K562 (cell line): Measurements from ENCODE around the gene ABCB6. TPM values are rescaled to one million over a fixed set of nuclear protein-coding genes. Genes with fewer than 3 reads are reported as not detected.

Experiments
- DIDO1 ChIP-seq: fragments of 450-650 bp; IDR thresholded peaks from 2 replicates; pipeline ENCODE4 v1.6.1; 2016; ENCODE audit warnings: low read depth, missing biosample characterization, missing genetic modification characterization
- EP400 ChIP-seq: fragments of 450-650 bp; IDR thresholded peaks from 2 replicates; pipeline ENCODE4 v1.6.1; 2017; ENCODE audit warnings: antibody characterized with exemption, mild to moderate bottlenecking, moderate library complexity
- ETV5 ChIP-seq: sonication (generic); formaldehyde crosslinking; IDR thresholded peaks from 2 replicates; pipeline ENCODE4 v1.4.0; 2020; ENCODE audit warnings: low read depth, mild to moderate bottlenecking, missing genetic modification reagents
- FOXO4 ChIP-seq: fragments of 450-650 bp; formaldehyde crosslinking; IDR thresholded peaks from 2 replicates; pipeline ENCODE4 v1.4.0; 2020; ENCODE audit warnings: mild to moderate bottlenecking, moderate library complexity
- IFI16 ChIP-seq: fragments of 250-450 bp; sonication (Bioruptor Pico); IDR thresholded peaks from 2 replicates; pipeline ENCODE4 v2.1.2; 2022; ENCODE audit warnings: mild to moderate bottlenecking, inconsistent platforms
- NFATC3 ChIP-seq: fragments of 450-650 bp; IDR thresholded peaks from 2 replicates; pipeline ENCODE4 v1.6.1; 2017; ENCODE audit warnings: mild to moderate bottlenecking
- PATZ1 ChIP-seq: fragments of 250-450 bp; sonication (Bioruptor Pico); IDR thresholded peaks from 2 replicates; pipeline ENCODE4 v1.5.0; 2020; ENCODE audit warnings: mild to moderate bottlenecking, borderline replicate concordance
- PCBP1 ChIP-seq: fragments of 200-400 bp; formaldehyde crosslinking; IDR thresholded peaks from 2 replicates; pipeline ENCODE4 v1.6.1; 2018; ENCODE audit warnings: mild to moderate bottlenecking, low read depth, low read length; ENCODE audit not compliant: poor library complexity, severe bottlenecking
- ZC3H11A ChIP-seq: IDR thresholded peaks from 2 replicates; pipeline ENCODE4 v1.6.1; 2012; ENCODE audit warnings: low read depth, low read length, improper control_type of control experiment
- polyA plus RNA-seq, 8 experiments: library from polyadenylated mRNA; depleted of rRNA in 4 of 8; stranded (reverse) in 5 of 8; unstranded in 3 of 8; fragments of >200 nt; fragmentation: Nextera tagmentation in 2 of 8; fragmentation: Illumina TruSeq in 1 of 8; extraction: Ambion mirVana in 2 of 8; extraction: Trizol in 1 of 8; gene quantifications; 2 replicates each; pipeline versions ENCODE4 v1.2.1 to v1.2.3, GENCODE V29; 2011 to 2014; ENCODE audit warnings: inconsistent platforms in 1 of 8, missing spikeins in 1 of 8
- total RNA-seq, 7 experiments: library from RNA; depleted of rRNA in 6 of 7; stranded (reverse); fragments of >200 nt in 6 of 7; fragmentation: Illumina TruSeq in 2 of 7; extraction: Trizol in 2 of 7; gene quantifications; 2 replicates each; pipeline versions ENCODE4 v1.2.1 to v1.2.3, GENCODE V29; 2011 to 2021; ENCODE audit warnings: low replicate concordance in 1 of 7

Gene ABCB6
- total and polyA plus RNA-seq, 9 of the 15 experiments (the other 6 are each of a cell fraction or from before 2014, with no cell fraction given): 3.7 to 29.8 (median 16.8) TPM

DNA sequence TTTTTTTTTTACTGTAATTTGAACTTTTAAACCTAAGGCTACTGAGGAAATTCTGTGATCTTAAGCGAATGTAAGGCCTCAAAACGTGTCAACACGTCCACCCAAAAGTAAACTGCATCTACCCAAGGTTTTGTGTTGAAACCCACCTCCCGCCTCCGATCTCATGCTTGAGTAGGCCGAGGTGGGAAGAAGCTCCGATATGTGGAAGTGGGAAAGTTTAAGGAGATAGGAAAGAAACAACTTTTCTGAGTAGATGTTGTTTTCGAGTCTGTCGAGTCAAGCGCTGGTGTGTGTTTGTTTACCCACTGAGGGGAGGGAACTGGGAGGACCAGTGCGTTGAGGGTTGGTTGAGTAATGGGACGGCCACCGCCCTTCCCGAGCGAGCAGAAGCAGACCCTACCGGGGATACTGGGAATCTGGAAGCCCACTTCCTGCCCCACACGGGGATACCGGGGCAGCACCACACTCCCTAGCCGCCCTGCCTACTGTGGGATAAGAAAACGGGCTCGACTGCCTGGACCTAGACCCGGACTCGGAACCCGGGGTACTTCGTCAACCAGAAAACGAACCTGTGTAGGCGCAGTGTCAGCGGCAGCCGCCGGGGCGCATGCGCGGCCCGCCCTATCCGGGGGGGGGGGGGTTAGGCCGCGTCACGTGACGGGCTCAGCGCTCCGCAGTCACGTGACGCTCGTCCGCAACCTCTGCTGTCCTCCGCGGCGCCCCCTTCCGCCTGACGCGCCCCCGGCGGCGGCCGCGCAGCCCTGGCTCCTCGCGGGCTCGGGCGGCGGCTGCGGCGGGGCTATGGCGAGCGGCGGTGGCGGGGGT lies 41.0 kb downstream of the ABCB6 start, which contains the start of gene RETREG2 (continued):
- no peak for TF ChIP-seq IFI16
- TF ChIP-seq ETV5: no peak
- TF ChIP-seq PCBP1: no peak
- TF ChIP-seq FOXO4 (CRISPR knock-in tag): no peak
- TF ChIP-seq ZC3H11A: no peak
- TF ChIP-seq PATZ1 (CRISPR knock-in tag): no peak
- peak; percentile 92 for TF ChIP-seq EP400
- TF ChIP-seq NFATC3: no peak
- no peak for TF ChIP-seq DIDO1 (tag)
